ENCODE results near the gene TGM3. TPM values are rescaled to one million over a fixed set of nuclear protein-coding genes. Genes with fewer than 3 reads are reported as not detected.

TGM3 gene
- polyA plus RNA-seq, 3 donors, result not detected

DNA sequence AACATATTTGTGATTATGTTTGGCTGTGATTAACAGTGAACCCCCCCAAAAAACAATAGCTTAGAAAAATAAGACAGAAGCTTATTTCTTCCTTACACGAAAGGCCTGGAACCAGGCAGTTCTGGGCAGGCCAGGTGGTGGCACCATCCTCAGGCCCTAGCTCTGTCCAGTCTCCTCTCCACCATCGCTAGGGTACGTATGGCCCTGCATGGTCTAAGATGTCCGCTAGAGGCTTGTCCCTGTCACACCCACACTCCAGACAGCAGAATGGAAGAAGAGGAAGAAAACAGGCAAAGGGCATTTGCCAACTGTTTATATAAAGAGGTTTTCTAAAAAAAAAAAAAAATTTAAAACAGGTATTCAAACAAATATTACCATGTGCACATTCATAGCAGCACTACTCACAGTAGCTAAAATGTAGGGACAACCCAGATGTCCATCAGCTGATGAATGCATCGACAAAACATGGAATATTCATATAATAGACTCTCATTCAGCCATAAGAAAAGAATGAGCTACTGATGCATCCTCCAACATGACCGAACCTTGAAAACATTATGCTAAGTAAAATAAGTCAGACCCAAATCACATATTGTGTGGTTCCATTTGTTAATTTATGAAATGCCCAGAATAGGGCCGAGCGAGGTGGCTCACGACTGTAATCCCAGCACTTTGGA is 6.7 kb downstream of the TGM3 start:
- Histone ChIP-seq H3K27me3 (ENCODE audit: control insufficient read depth in 2 of 2, insufficient read depth in 2 of 2, low read length in 2 of 2) (no peaks in the 10 kb centered on the region), H3K36me3 (replicated peaks in 1 of 2; ENCODE audit: control insufficient read depth in 1 of 2, insufficient read depth in 2 of 2, low read length in 2 of 2) (no peaks in the 10 kb centered on the region), H3K27ac (ENCODE audit: low read depth in 1 of 2, low read length in 2 of 2) (peak overlapping the region; percentile 82 to 97), H3K4me3 (replicated peaks in 1 of 3; ENCODE audit: low read depth in 2 of 3, low read length in 3 of 3) (no peak overlapping the region), H3K9ac (ENCODE audit: insufficient read depth, low read length, poor library complexity, severe bottlenecking) (no peak overlapping the region), H3K9me3 (replicated peaks in 1 of 2; ENCODE audit: control insufficient read depth in 1 of 2, insufficient read depth in 1 of 2, low read length in 2 of 2) (no peaks in the 10 kb centered on the region), H4K20me1 (ENCODE audit: insufficient read depth, low read length) (no peaks in the 10 kb centered on the region), H3K4me1 (ENCODE audit: control insufficient read depth in 1 of 2, insufficient read depth in 2 of 2, low read length in 2 of 2) (peaks cover 43 to 49% of the 10 kb centered on the region in 2 donors), H3K79me2 (ENCODE audit: insufficient read depth, low read length) (no peaks in the 10 kb centered on the region), H3K4me2 (replicated peaks; ENCODE audit: extremely low read depth, low read length, poor library complexity, severe bottlenecking) (no peak overlapping the region), H2AFZ (ENCODE audit: insufficient read depth, low read depth, low read length, poor library complexity, severe bottlenecking) (no peak overlapping the region)
- Mint-ChIP-seq H3K27me3 (ENCODE audit: low read depth in 3 of 3) (peaks cover 2 to 6% (median 5%) of the 10 kb centered on the region in 3 donors), H3K36me3 (peaks cover 2 to 5% of the 10 kb centered on the region in 2 donors), H3K27ac (peak overlapping the region; percentile 46 to 99 (median 98)), H3K4me3 (no peak overlapping the region), H3K9me3 (peaks cover 0 to 3% (median 0%) of the 10 kb centered on the region in 7 donors), H3K4me1 (peaks cover 48% of the 10 kb centered on the region)
- DNase-seq, result no peak
- intact Hi-C loops (cut with micrococcal nuclease), result loop anchor here in 1 of 2 donors (2.0 to 5.0 kb wide), 2 partner anchors 14 to 45 kb away; no protein-coding TSS in a partner anchor
- WGBS (ENCODE audit: insufficient coverage), result 33% methylated on average over 3 of the region's 9 CpGs
- TF ChIP-seq, protein P1, sequence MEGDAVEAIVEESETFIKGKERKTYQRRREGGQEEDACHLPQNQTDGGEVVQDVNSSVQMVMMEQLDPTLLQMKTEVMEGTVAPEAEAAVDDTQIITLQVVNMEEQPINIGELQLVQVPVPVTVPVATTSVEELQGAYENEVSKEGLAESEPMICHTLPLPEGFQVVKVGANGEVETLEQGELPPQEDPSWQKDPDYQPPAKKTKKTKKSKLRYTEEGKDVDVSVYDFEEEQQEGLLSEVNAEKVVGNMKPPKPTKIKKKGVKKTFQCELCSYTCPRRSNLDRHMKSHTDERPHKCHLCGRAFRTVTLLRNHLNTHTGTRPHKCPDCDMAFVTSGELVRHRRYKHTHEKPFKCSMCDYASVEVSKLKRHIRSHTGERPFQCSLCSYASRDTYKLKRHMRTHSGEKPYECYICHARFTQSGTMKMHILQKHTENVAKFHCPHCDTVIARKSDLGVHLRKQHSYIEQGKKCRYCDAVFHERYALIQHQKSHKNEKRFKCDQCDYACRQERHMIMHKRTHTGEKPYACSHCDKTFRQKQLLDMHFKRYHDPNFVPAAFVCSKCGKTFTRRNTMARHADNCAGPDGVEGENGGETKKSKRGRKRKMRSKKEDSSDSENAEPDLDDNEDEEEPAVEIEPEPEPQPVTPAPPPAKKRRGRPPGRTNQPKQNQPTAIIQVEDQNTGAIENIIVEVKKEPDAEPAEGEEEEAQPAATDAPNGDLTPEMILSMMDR (IDR thresholded peaks at IDR 0.05), result no peak

DNA sequence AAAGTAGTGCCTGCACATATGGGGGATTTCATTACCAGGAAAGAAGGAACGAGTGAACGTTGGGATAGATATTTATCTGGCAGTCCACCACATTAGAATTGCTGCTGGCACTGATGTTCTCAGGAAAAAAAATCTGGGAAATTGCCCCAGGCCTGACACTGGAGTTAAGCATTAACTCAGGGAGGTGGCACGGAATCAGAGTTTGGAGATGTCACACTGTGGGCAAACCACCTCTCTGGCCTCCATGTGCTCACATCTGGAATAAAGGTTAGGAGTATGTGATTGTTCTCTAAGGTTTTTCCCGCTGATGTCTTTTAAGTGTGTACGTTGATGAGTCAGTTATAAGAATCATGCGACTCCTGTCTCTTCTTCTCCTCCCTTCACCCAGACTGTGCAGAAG is 7.9 kb downstream of the TGM3 start:
- Mint-ChIP-seq H3K36me3 (peaks cover 2 to 5% of the 10 kb centered on the region in 2 donors), H3K4me3 (peak overlapping the region in 1 of 2 donors; percentile 26), H3K4me1 (peaks cover 44% of the 10 kb centered on the region), H3K27me3 (ENCODE audit: low read depth in 3 of 3) (peaks cover 2 to 5% (median 3%) of the 10 kb centered on the region in 3 donors), H3K27ac (peak overlapping the region in 1 of 7 donors; percentile 74), H3K9me3 (peaks cover 0 to 3% (median 0%) of the 10 kb centered on the region in 7 donors)
- Histone ChIP-seq H3K36me3 (replicated peaks in 1 of 2; ENCODE audit: control insufficient read depth in 1 of 2, insufficient read depth in 2 of 2, low read length in 2 of 2) (no peaks in the 10 kb centered on the region), H3K9ac (ENCODE audit: insufficient read depth, low read length, poor library complexity, severe bottlenecking) (no peak overlapping the region), H4K20me1 (ENCODE audit: insufficient read depth, low read length) (no peaks in the 10 kb centered on the region), H3K27ac (ENCODE audit: low read depth in 1 of 2, low read length in 2 of 2) (no peak overlapping the region), H3K27me3 (ENCODE audit: control insufficient read depth in 2 of 2, insufficient read depth in 2 of 2, low read length in 2 of 2) (no peaks in the 10 kb centered on the region), H3K4me1 (ENCODE audit: control insufficient read depth in 1 of 2, insufficient read depth in 2 of 2, low read length in 2 of 2) (peaks cover 39 to 42% of the 10 kb centered on the region in 2 donors), H3K79me2 (ENCODE audit: insufficient read depth, low read length) (no peaks in the 10 kb centered on the region), H2AFZ (ENCODE audit: insufficient read depth, low read depth, low read length, poor library complexity, severe bottlenecking) (no peak overlapping the region), H3K9me3 (replicated peaks in 1 of 2; ENCODE audit: control insufficient read depth in 1 of 2, insufficient read depth in 1 of 2, low read length in 2 of 2) (no peaks in the 10 kb centered on the region), H3K4me2 (replicated peaks; ENCODE audit: extremely low read depth, low read length, poor library complexity, severe bottlenecking) (no peak overlapping the region), H3K4me3 (replicated peaks in 1 of 3; ENCODE audit: low read depth in 2 of 3, low read length in 3 of 3) (no peak overlapping the region)
- intact Hi-C loops (cut with micrococcal nuclease), result loop anchor here in 1 of 2 donors (2.0 to 5.0 kb wide), 2 partner anchors 15 to 44 kb away; no protein-coding TSS in a partner anchor
- TF ChIP-seq, protein P1 (IDR thresholded peaks at IDR 0.05), result no peak
- 100% methylated on average over 2 of the region's 6 CpGs for WGBS (ENCODE audit: insufficient coverage)
- no peak for DNase-seq

Measured in CD14-positive monocyte (primary cell).